ENCODE data around the gene E2F2. TPM values are rescaled to one million over a fixed set of nuclear protein-coding genes. Genes with fewer than 3 reads are reported as not detected.

The E2F2 gene
- total and polyA plus RNA-seq, 2 of the 13 experiments (the other 11 are each of a cell fraction or from before 2014, with no cell fraction given): 0.65 to 6.6 TPM

DNA sequence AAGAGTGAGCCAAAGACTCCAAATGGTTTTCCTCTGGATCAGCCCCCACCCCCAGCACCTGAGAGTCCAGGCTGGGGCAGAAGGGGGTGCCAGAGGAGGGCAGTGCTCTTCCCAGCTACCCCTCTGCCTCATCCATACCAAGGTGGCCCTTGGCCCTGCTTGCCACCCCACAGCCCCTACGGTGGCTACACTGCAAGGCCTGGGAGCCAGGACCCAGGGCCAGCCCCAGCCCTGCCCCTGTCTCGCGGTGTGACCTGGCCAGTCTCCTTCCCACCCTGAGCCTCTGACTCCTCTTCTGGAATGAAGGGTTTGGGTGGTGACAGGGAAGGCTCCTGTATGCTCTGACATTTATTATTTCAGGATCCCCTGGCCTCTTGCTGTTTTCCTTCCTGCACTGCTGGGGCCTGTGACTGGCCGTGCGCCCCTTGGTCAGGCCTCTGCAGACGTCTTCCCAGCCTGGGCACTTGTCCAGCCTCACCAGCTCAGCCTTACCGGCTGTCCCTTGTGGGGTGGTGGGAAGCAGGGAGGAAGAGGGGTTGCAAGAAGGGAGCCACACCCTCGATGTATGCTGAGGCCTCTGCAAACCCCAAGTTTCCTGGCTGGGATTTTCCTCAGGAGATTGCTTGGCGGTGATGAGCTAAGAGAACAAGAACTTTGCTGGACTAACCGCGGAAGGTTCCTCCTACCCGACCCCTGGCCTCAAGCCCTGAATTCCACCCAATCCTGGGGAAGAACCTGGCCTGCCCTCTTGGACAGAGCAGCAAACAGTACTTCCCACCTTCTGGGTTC lies 60.6 kb downstream of the E2F2 start (continued):
- no peak for TF ChIP-seq TFDP1 (CRISPR knock-in tag; IDR thresholded peaks at IDR 0.05; ENCODE audit: borderline replicate concordance)
- no peak for TF ChIP-seq ZBTB8A (CRISPR knock-in tag; IDR thresholded peaks at IDR 0.05; ENCODE audit: borderline replicate concordance, low read depth)
- no peak for TF ChIP-seq ZNF232 (CRISPR knock-in tag; IDR thresholded peaks at IDR 0.05; ENCODE audit: borderline replicate concordance)
- no peak for TF ChIP-seq ZBTB25 (CRISPR knock-in tag; IDR thresholded peaks at IDR 0.05)
- no peak for TF ChIP-seq REPIN1 (CRISPR knock-in tag; IDR thresholded peaks at IDR 0.05; ENCODE audit: borderline replicate concordance, low read depth)
- no peak for TF ChIP-seq SIN3B (IDR thresholded peaks at IDR 0.05; ENCODE audit: low read length)
- TF ChIP-seq ZNF841 (CRISPR knock-in tag; IDR thresholded peaks at IDR 0.05; ENCODE audit: borderline replicate concordance): no peak
- TF ChIP-seq ZBTB21 (CRISPR knock-in tag; IDR thresholded peaks at IDR 0.05): no peak

DNA sequence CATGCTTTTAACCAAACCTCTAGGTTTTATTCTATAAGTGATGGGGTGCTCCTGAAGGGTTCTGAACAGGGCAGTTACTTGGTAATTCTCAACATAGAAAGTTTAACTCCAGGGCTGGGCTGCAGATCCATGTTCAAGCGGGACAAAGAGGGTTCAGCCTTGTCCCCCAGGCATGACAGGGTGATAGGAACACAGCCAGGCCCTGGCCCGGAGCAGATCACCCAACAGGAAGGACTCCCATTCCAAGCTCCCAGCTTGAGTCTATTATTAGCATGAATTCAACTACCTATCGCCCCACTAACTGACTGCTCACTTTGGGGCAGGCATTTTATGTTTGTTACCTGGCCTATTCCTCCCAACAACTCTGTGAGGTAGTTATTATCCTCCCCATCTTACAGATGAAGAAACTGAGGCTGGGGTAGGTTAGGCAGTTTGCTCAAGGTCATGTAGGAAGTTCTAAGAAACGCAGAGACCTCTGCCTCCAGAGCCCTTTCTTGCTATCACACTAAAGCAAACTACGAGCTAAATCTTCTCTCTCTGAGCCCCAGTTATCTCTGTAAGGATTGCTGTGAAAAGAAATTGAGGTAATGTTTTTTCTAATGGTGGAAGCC lies 61.6 kb downstream of the E2F2 start:
- TF ChIP-seq ZNF629 (CRISPR knock-in tag; conservative IDR thresholded peaks at IDR 0.05) (peak; percentile 66), CCAR2 (optimal IDR thresholded peaks at IDR 0.05; ENCODE audit: low read depth, low read length) (no peak)
- Histone ChIP-seq H3K9ac (ENCODE audit: insufficient read depth, low read depth, low read length) (no peak overlapping the region), H3K27ac (ENCODE audit: extremely low read length, insufficient read depth, low read length) (no peak overlapping the region), H3K4me1 (ENCODE audit: insufficient read depth, low read length) (peaks cover 49% of the 10 kb centered on the region), H2AFZ (ENCODE audit: low read length) (no peak overlapping the region), H3K4me3 (replicated peaks in 1 of 3; ENCODE audit: insufficient read depth in 1 of 3, low read depth in 2 of 3, low read length in 3 of 3) (no peak overlapping the region), H3K36me3 (replicated peaks in 1 of 2; ENCODE audit: control insufficient read depth in 1 of 2, insufficient read depth in 2 of 2, low read length in 2 of 2) (no peaks in the 10 kb centered on the region), H3K9me3 (ENCODE audit: low read length) (no peaks in the 10 kb centered on the region), H4K20me1 (ENCODE audit: insufficient read depth, low read length) (no peaks in the 10 kb centered on the region), H3K27me3 (ENCODE audit: control insufficient read depth in 1 of 2, insufficient read depth in 2 of 2, low read length in 2 of 2) (no peaks in the 10 kb centered on the region), H3K79me2 (ENCODE audit: insufficient read depth, low read length) (peaks cover 44% of the 10 kb centered on the region), H3K4me2 (ENCODE audit: low read depth, low read length) (no peak overlapping the region)
- FAIRE-seq: no peak
- ATAC-seq: no peak
- intact Hi-C loops (cut with micrococcal nuclease; ENCODE audit: unreplicated experiment): no loop called here
- BruUV-seq (replicated peaks): no TSS peak
- 72% methylated on average over 5 of the region's 5 CpGs for WGBS (ENCODE audit: low lambda C conversion rate)
- CTCF ChIA-PET (ENCODE audit: low intra/inter-chr PET ratio, low total read pairs): no interaction called here
- in situ Hi-C loops (cut with HindIII; ENCODE audit: extremely low pct_ligation_motif_present, low pct_unique_long_range_greater_than_20kb): no loop called here
- POLR2A ChIA-PET: no interaction called here
- no peak for DNase-seq (ENCODE audit: low spot score)

Measured in HepG2 (cell line).